Right atrium auricular region (tissue), 2 donors: ENCODE data around the gene CARS1. TPM values are rescaled to one million over a fixed set of nuclear protein-coding genes. Genes with fewer than 3 reads are reported as not detected.

Source experiments
- DNase-seq: peaks from one replicate; pipeline ENCODE4 v3.0.0-alpha.2; 2019; ENCODE audit warnings: low spot score
- H3K27ac ChIP-seq, 2 donors: fragments of 200-600 bp; sonication (generic); 1 replicate in 1 of 2; 2 replicates in 1 of 2; pipeline ENCODE4 v1.5.1; 2016 to 2019
- H3K27me3 ChIP-seq, 2 donors: fragments of 200-600 bp; sonication (generic); one replicate each; pipeline versions ENCODE4 v1.5.1 to v1.6.0; 2017 to 2019
- H3K36me3 ChIP-seq: fragments of 200-600 bp; sonication (generic); one replicate; pipeline ENCODE4 v1.5.1; 2016
- H3K4me1 ChIP-seq, 2 donors: fragments of 200-600 bp; sonication (generic); one replicate each; pipeline versions ENCODE4 v1.5.1 to v1.6.0; 2017 to 2019
- H3K4me3 ChIP-seq, 2 donors: fragments of 200-600 bp; sonication (generic); 1 replicate in 1 of 2; 2 replicates in 1 of 2; pipeline ENCODE4 v1.5.1; 2017 to 2019; ENCODE audit warnings: mild to moderate bottlenecking in 1 of 2, moderate library complexity in 1 of 2
- H3K9me3 ChIP-seq, 2 donors: fragments of 200-600 bp; sonication (generic); one replicate each; pipeline ENCODE4 v1.5.1; 2019
- total RNA-seq, 2 donors: library from RNA; depleted of rRNA; stranded (reverse); fragments of >200 nt; gene quantifications; one replicate each; pipeline ENCODE4 v1.1.0, GENCODE V29; 2016
- TF ChIP-seq, protein P1 (sequence below), 2 donors: fragments of 200-600 bp; sonication (generic); IDR thresholded peaks; one replicate each; pipeline ENCODE4 v1.5.1; 2019; ENCODE audit warnings: antibody characterized with exemption in 2 of 2

Gene CARS1
- total RNA-seq, 2 donors from 2014 or later: 12.2 to 15.3 TPM

- TF ChIP-seq, protein P1, sequence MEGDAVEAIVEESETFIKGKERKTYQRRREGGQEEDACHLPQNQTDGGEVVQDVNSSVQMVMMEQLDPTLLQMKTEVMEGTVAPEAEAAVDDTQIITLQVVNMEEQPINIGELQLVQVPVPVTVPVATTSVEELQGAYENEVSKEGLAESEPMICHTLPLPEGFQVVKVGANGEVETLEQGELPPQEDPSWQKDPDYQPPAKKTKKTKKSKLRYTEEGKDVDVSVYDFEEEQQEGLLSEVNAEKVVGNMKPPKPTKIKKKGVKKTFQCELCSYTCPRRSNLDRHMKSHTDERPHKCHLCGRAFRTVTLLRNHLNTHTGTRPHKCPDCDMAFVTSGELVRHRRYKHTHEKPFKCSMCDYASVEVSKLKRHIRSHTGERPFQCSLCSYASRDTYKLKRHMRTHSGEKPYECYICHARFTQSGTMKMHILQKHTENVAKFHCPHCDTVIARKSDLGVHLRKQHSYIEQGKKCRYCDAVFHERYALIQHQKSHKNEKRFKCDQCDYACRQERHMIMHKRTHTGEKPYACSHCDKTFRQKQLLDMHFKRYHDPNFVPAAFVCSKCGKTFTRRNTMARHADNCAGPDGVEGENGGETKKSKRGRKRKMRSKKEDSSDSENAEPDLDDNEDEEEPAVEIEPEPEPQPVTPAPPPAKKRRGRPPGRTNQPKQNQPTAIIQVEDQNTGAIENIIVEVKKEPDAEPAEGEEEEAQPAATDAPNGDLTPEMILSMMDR (IDR thresholded peaks at IDR 0.05): no peak
- Histone ChIP-seq H3K4me3 (no peak overlapping the region), H3K27me3 (no peaks in the 10 kb centered on the region), H3K27ac (no peak overlapping the region), H3K4me1 (peaks cover 0 to 8% of the 10 kb centered on the region in 2 donors), H3K9me3 (no peaks in the 10 kb centered on the region), H3K36me3 (peaks cover 7% of the 10 kb centered on the region)
- no peak for DNase-seq
These were observed 33.1 kb upstream of the CARS1 start for GRCh38 chr11:3090096-3090901.

DNA sequence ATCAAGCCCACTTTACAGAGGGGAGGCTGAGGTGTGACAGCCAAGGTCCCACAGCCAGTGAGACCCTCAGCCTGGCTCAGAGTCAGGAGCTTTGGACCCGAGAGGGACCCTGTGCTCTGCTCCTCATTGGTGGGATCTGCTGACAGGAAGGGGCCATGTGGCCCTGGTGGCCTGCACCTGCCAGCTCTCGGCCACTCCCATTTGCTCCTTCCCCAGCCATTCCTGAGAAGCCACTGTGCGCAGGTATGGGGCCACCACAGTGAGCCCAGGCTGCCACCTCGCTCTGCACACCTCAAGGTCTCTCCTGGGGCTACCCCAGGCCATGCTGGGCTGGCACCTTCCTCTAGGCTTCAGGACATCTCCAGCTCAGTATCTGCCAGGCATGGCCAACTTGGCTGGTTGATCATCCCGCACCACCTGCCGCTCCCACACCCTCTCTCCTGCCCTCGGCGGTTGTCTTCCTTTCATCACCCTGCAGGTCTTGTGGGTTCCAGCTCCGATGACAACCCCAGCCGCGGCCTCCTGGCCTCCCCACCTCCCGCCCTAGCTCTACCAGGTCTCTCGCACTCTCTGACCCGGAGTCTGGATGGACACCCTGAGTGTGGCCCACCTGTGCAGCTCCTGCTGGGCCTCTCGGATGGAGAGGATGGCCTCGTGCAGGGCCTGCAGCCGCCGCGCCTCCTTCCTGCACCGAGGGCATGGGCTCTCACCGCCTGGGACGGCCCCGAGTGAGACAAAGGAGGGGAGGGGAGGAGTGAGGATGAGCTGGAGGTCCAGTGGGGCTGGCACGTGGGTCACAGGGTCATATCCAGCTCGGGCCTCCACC, 32.2 kb upstream of the CARS1 start:
- TF ChIP-seq, protein P1 (IDR thresholded peaks at IDR 0.05): no peak
- Histone ChIP-seq H3K27me3 (no peaks in the 10 kb centered on the region), H3K9me3 (no peaks in the 10 kb centered on the region), H3K4me3 (no peak overlapping the region), H3K27ac (no peak overlapping the region), H3K36me3 (peaks cover 7% of the 10 kb centered on the region), H3K4me1 (no peaks in the 10 kb centered on the region)
- no peak for DNase-seq

DNA sequence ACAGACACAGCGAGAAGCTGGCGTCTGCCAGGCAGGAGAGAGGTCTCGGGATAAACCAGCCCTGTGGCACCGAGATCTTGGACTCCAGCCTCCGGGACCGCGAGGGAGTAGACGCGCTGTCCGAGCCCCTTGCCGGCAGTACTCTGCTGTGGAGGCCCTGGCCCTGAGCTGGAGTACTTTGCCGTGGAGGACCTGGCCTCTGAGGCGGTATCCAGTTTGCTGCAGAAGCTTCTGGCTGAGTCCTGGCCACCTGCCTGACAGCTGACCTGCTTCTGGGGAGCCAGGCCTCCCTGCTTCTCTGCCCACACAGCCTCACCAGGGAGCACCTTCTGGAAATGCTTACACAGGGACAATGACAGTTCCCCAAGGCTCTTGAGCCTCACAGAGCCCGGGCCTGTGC, 31.6 kb upstream of the CARS1 start:
- TF ChIP-seq, protein P1 (IDR thresholded peaks at IDR 0.05): no peak
- H3K27ac ChIP-seq: no peak overlapping the region
- H3K9me3 ChIP-seq: no peaks in the 10 kb centered on the region
- no peaks in the 10 kb centered on the region for H3K4me1 ChIP-seq
- H3K27me3 ChIP-seq: no peaks in the 10 kb centered on the region
- peaks cover 7% of the 10 kb centered on the region for H3K36me3 ChIP-seq
- no peak overlapping the region for H3K4me3 ChIP-seq
- DNase-seq: no peak

GRCh38 chr11:3087821-3088800, 30.9 kb upstream of the CARS1 start:
- Histone ChIP-seq H3K4me1 (no peaks in the 10 kb centered on the region), H3K9me3 (no peaks in the 10 kb centered on the region), H3K27ac (no peak overlapping the region), H3K36me3 (peaks cover 7% of the 10 kb centered on the region), H3K27me3 (no peaks in the 10 kb centered on the region), H3K4me3 (no peak overlapping the region)
- no peak for DNase-seq
- TF ChIP-seq, protein P1 (IDR thresholded peaks at IDR 0.05): no peak

DNA sequence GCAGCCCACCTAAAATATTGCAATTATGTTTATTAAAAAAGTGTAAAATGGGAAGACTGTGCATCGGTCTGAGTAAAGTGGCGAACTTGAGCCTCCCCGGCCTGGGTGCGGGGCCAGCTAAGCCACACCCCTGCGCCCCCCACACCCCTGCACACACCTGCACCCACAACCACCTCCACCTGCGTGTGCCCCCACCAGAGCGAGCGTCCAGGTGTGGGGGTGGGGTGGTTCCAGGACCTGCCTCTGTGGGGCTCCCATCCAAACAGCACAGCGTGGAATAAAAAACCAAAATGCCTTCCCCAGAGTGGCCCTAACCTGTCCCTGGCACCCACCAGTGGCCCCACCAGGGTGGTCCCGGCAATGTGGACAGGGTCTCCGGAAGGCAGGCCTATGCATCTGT, 30.1 kb upstream of the CARS1 start:
- H3K9me3 ChIP-seq: no peaks in the 10 kb centered on the region
- H3K36me3 ChIP-seq: peaks cover 7% of the 10 kb centered on the region
- TF ChIP-seq, protein P1 (IDR thresholded peaks at IDR 0.05): no peak
- no peaks in the 10 kb centered on the region for H3K27me3 ChIP-seq
- DNase-seq: no peak
- no peaks in the 10 kb centered on the region for H3K4me1 ChIP-seq
- H3K27ac ChIP-seq: no peak overlapping the region
- no peak overlapping the region for H3K4me3 ChIP-seq
